Neural progenitor cell (in vitro differentiated cells): Measurements from ENCODE around the gene CNTN1.

Experiments used
- EZH2 ChIP-seq: fragments of 200-600 bp; sonication (generic); IDR thresholded peaks from 2 replicates; pipeline ENCODE4 v1.6.1; 2017; ENCODE audit warnings: antibody characterized with exemption, mild to moderate bottlenecking, moderate library complexity
- TF ChIP-seq, protein P1 (sequence below): fragments of 200-600 bp; sonication (generic); IDR thresholded peaks from 2 replicates; pipeline ENCODE4 v1.5.1; 2017; ENCODE audit warnings: antibody characterized with exemption, mild to moderate bottlenecking

DNA sequence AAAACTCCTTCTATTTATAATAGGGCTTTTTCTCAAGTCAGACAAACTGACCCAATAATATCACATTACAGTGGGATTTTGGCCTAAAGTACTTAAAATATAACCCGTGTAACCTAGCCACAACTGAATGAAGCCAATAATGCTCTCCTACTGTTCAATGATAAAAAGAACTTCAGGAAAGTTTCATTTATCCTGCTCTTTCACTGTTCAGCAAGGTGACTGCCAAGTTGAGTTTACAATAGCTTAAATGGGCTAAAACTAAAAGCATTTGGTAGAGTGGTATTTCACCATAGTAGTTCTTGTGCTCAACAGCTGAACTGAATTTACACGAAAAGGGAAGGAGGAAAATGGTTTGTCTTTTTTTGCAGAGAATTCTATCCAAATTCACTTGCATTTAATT is 49.8 kb downstream of the CNTN1 start:
- TF ChIP-seq, protein P1, sequence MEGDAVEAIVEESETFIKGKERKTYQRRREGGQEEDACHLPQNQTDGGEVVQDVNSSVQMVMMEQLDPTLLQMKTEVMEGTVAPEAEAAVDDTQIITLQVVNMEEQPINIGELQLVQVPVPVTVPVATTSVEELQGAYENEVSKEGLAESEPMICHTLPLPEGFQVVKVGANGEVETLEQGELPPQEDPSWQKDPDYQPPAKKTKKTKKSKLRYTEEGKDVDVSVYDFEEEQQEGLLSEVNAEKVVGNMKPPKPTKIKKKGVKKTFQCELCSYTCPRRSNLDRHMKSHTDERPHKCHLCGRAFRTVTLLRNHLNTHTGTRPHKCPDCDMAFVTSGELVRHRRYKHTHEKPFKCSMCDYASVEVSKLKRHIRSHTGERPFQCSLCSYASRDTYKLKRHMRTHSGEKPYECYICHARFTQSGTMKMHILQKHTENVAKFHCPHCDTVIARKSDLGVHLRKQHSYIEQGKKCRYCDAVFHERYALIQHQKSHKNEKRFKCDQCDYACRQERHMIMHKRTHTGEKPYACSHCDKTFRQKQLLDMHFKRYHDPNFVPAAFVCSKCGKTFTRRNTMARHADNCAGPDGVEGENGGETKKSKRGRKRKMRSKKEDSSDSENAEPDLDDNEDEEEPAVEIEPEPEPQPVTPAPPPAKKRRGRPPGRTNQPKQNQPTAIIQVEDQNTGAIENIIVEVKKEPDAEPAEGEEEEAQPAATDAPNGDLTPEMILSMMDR = no peak
- no peak for TF ChIP-seq EZH2
